Esophagus muscularis mucosa (tissue), 4 donors: Measurements from ENCODE around the gene DOCK3. TPM values are rescaled to one million over a fixed set of nuclear protein-coding genes. Genes with fewer than 3 reads are reported as not detected.

Experiments
- DNase-seq: peaks from one replicate; pipeline ENCODE4 v3.0.0-alpha.2; 2017; ENCODE audit errors: extremely low spot score
- H3K27ac ChIP-seq, 4 donors: fragments of 200-600 bp; sonication (generic); replicated peaks in 1 of 4; 1 replicate in 3 of 4; 2 replicates in 1 of 4; pipeline ENCODE4 v1.5.1; 2016 to 2019; ENCODE audit warnings: mild to moderate bottlenecking in 1 of 4
- H3K27me3 ChIP-seq, 4 donors: fragments of 200-600 bp; sonication (generic); one replicate each; pipeline versions ENCODE4 v1.5.1 to v1.6.0; 2016 to 2019
- H3K36me3 ChIP-seq, 4 donors: fragments of 200-600 bp; sonication (generic); one replicate each; pipeline ENCODE4 v1.5.1; 2016 to 2019
- H3K4me1 ChIP-seq, 4 donors: fragments of 200-600 bp; sonication (generic); one replicate each; pipeline ENCODE4 v1.5.1; 2016 to 2019
- H3K4me3 ChIP-seq, 4 donors: fragments of 200-600 bp; sonication (generic); 1 replicate in 2 of 4; 2 replicates in 2 of 4; pipeline ENCODE4 v1.5.1; 2016 to 2019; ENCODE audit warnings: mild to moderate bottlenecking in 4 of 4, moderate library complexity in 1 of 4
- H3K9me3 ChIP-seq, 4 donors: fragments of 200-600 bp; sonication (generic); 1 replicate in 3 of 4; 2 replicates in 1 of 4; pipeline ENCODE4 v1.5.1; 2016 to 2019
- EP300 ChIP-seq: sonication (generic); formaldehyde crosslinking; IDR thresholded peaks from one replicate; pipeline ENCODE4 v1.6.1; 2017; ENCODE audit warnings: antibody characterized with exemption
- POLR2A ChIP-seq: fragments of 450-650 bp; IDR thresholded peaks from one replicate; pipeline ENCODE4 v1.6.1; 2017; ENCODE audit warnings: antibody characterized with exemption, moderate library complexity, mild to moderate bottlenecking, low read depth
- POLR2AphosphoS5 ChIP-seq, 2 donors: sonication (generic); formaldehyde crosslinking; IDR thresholded peaks; one replicate each; pipeline ENCODE4 v1.6.1; 2017; ENCODE audit warnings: antibody characterized with exemption in 2 of 2
- WGBS: methylation state at CpG from one replicate; pipeline ENCODE4 v1.1.5; 2018; 5-methylcytosine and 5-hydroxymethylcytosine counted together
- intact Hi-C: fragments of 100-400 bp; cut with DNase I; formaldehyde crosslinking; loops from one replicate; pipeline ENCODE4 v1.15.1; 2023
- total RNA-seq, 4 donors: library from RNA; depleted of rRNA; stranded (reverse); fragments of >200 nt; gene quantifications; one replicate each; pipeline versions ENCODE4 v1.1.0 to v1.2.1, GENCODE V29; 2016
- TF ChIP-seq, protein P1 (sequence below), 3 experiments: fragments of 200-600 bp in 2 of 3; fragments of 450-650 bp in 1 of 3; sonication (generic) in 2 of 3; IDR thresholded peaks; one replicate each; pipeline ENCODE4 v1.5.1; 2017 to 2019; ENCODE audit warnings: antibody characterized with exemption in 3 of 3, mild to moderate bottlenecking in 2 of 3, moderate library complexity in 1 of 3

Gene DOCK3
- total RNA-seq, 4 donors from 2014 or later, result 5.4 to 10.6 (median 7.2) TPM

DNA sequence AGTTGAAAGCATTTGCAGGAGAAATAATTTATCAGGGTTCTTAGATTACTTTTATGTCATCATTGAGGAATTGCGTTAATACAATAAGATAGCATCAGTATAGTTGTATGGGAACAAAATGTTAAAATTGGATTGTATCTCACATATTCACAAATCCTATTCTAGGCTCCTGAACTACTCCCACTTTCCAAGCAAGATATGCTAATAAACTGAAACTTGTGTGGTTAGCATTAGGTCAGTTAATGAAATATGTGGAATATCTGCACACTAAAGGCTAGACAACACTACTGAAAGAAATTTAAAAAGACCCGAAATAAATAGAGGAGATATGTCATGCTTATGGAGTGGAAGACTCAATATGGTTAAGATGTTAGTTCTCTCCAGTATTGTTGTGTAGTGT lies 272.7 kb downstream of the DOCK3 start:
- no peaks in the 10 kb centered on the region for H3K36me3 ChIP-seq

GRCh38 chr3:50950591-50950990 lies 275.9 kb downstream of the DOCK3 start:
- no peaks in the 10 kb centered on the region for H3K36me3 ChIP-seq
- H3K27ac ChIP-seq, result no peak overlapping the region
- H3K4me3 ChIP-seq, result peak overlapping the region in 1 of 4 donors; percentile 0
- peaks cover 0 to 14% (median 5%) of the 10 kb centered on the region in 4 donors for H3K4me1 ChIP-seq
- no peak for DNase-seq
- 47% methylated on average over 2 of the region's 2 CpGs for WGBS
- no peaks in the 10 kb centered on the region for H3K9me3 ChIP-seq
- TF ChIP-seq EP300 (no peak), POLR2AphosphoS5 (IDR thresholded peaks at IDR 0.05) (no peak), POLR2A (no peak)
- TF ChIP-seq, protein P1, sequence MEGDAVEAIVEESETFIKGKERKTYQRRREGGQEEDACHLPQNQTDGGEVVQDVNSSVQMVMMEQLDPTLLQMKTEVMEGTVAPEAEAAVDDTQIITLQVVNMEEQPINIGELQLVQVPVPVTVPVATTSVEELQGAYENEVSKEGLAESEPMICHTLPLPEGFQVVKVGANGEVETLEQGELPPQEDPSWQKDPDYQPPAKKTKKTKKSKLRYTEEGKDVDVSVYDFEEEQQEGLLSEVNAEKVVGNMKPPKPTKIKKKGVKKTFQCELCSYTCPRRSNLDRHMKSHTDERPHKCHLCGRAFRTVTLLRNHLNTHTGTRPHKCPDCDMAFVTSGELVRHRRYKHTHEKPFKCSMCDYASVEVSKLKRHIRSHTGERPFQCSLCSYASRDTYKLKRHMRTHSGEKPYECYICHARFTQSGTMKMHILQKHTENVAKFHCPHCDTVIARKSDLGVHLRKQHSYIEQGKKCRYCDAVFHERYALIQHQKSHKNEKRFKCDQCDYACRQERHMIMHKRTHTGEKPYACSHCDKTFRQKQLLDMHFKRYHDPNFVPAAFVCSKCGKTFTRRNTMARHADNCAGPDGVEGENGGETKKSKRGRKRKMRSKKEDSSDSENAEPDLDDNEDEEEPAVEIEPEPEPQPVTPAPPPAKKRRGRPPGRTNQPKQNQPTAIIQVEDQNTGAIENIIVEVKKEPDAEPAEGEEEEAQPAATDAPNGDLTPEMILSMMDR (IDR thresholded peaks at IDR 0.05), result no peak
- intact Hi-C loops, result no loop called here
- H3K27me3 ChIP-seq, result no peaks in the 10 kb centered on the region

More for the DNA sequence above, 272.7 kb downstream of the DOCK3 start:
- no peak overlapping the region for H3K27ac ChIP-seq
- no peaks in the 10 kb centered on the region for H3K27me3 ChIP-seq
- no peaks in the 10 kb centered on the region for H3K9me3 ChIP-seq
- no peak for TF ChIP-seq POLR2A
- TF ChIP-seq, protein P1 (IDR thresholded peaks at IDR 0.05), result no peak
- no peak for TF ChIP-seq POLR2AphosphoS5 (IDR thresholded peaks at IDR 0.05)
- TF ChIP-seq EP300, result no peak
- no peak overlapping the region for H3K4me3 ChIP-seq
- intact Hi-C loops, result no loop called here
- 88% methylated on average over 2 of the region's 2 CpGs for WGBS
- H3K4me1 ChIP-seq, result peaks cover 0 to 14% (median 5%) of the 10 kb centered on the region in 4 donors
- DNase-seq, result no peak

- H3K4me1 ChIP-seq, result peaks cover 0 to 27% (median 15%) of the 10 kb centered on the region in 4 donors
- H3K27me3 ChIP-seq, result no peaks in the 10 kb centered on the region
- H3K36me3 ChIP-seq, result no peaks in the 10 kb centered on the region
- H3K27ac ChIP-seq, result no peak overlapping the region
- 80% methylated on average over 5 of the region's 5 CpGs for WGBS
- H3K9me3 ChIP-seq, result no peaks in the 10 kb centered on the region
- intact Hi-C loops, result no loop called here
- TF ChIP-seq POLR2A, result no peak
- no peak for TF ChIP-seq EP300
- TF ChIP-seq, protein P1 (IDR thresholded peaks at IDR 0.05), result no peak
- no peak for TF ChIP-seq POLR2AphosphoS5 (IDR thresholded peaks at IDR 0.05)
- no peak overlapping the region for H3K4me3 ChIP-seq
- DNase-seq, result no peak
Observed at GRCh38 chr3:50953825-50954414, 279.2 kb downstream of the DOCK3 start.

GRCh38 chr3:50961386-50961785 lies 286.7 kb downstream of the DOCK3 start:
- Histone ChIP-seq H3K9me3 (no peaks in the 10 kb centered on the region), H3K27ac (no peak overlapping the region), H3K36me3 (no peaks in the 10 kb centered on the region), H3K4me3 (no peak overlapping the region), H3K27me3 (no peaks in the 10 kb centered on the region), H3K4me1 (peaks cover 0 to 13% (median 10%) of the 10 kb centered on the region in 4 donors)
- 66% methylated on average over 1 of the region's 1 CpG for WGBS
- intact Hi-C loops, result no loop called here
- no peak for DNase-seq
- TF ChIP-seq POLR2A (no peak), POLR2AphosphoS5 (IDR thresholded peaks at IDR 0.05) (no peak), EP300 (no peak)
- TF ChIP-seq, protein P1 (IDR thresholded peaks at IDR 0.05), result no peak

DNA sequence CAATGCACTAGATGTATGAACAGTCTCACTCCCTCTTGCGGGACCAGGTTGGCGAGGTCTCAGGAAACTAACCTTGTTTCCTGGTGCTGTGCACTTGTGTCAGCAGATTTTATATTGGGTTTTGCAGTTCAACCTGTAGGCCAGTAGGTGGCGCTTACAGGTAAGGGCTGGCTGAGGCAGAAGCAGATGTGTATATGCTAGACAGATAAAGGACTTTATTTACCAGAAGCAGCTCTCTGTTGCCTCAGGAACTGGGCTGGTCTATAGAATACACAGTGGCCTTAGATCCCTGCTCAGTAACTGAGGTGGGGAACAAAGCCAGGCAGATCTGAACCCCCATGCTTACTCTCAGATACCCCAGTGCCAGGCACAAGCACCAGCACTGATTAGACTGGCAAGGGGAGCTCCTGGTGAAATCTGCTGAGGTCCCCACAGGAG lies 296.8 kb downstream of the DOCK3 start:
- 0% methylated on average over 3 of the region's 3 CpGs for WGBS
- no peaks in the 10 kb centered on the region for H3K36me3 ChIP-seq
- H3K9me3 ChIP-seq, result peaks cover 0 to 15% (median 7%) of the 10 kb centered on the region in 4 donors
- no peak for TF ChIP-seq POLR2AphosphoS5 (IDR thresholded peaks at IDR 0.05)
- TF ChIP-seq, protein P1 (IDR thresholded peaks at IDR 0.05), result peak; percentile 67 to 86 (median 73)
- intact Hi-C loops, result no loop called here
- no peak overlapping the region for H3K4me3 ChIP-seq
- no peak overlapping the region for H3K27ac ChIP-seq
- H3K4me1 ChIP-seq, result peaks cover 0 to 3% (median 0%) of the 10 kb centered on the region in 4 donors
- no peak for DNase-seq
- no peaks in the 10 kb centered on the region for H3K27me3 ChIP-seq
